Neural crest cell (in vitro differentiated cells): Measurements from ENCODE around the gene KDM4C. TPM values are rescaled to one million over a fixed set of nuclear protein-coding genes. Genes with fewer than 3 reads are reported as not detected.

Experiments
- DNase-seq: peaks from one replicate; pipeline ENCODE4 v3.0.0; 2021; ENCODE audit warnings: low read depth, mixed read lengths, low spot score
- H3K27ac Mint-ChIP-seq: one replicate; pipeline ENCODE4 v1.8.0; 2021; ENCODE audit warnings: mild to moderate bottlenecking, mixed read lengths; ENCODE audit not compliant: unreplicated experiment
- H3K27me3 Mint-ChIP-seq: 2 replicates; pipeline ENCODE4 v1.8.0; 2021; ENCODE audit warnings: low read depth, mild to moderate bottlenecking, mixed read lengths
- H3K36me3 Mint-ChIP-seq: 2 replicates; pipeline ENCODE4 v1.8.0; 2021; ENCODE audit warnings: low read depth, mild to moderate bottlenecking, mixed read lengths
- H3K4me1 Mint-ChIP-seq: 2 replicates; pipeline ENCODE4 v1.8.0; 2021; ENCODE audit warnings: mixed read lengths
- H3K4me3 Mint-ChIP-seq: one replicate; pipeline ENCODE4 v1.8.0; 2021; ENCODE audit warnings: mild to moderate bottlenecking, mixed read lengths
- H3K9me3 Mint-ChIP-seq: 2 replicates; pipeline ENCODE4 v1.8.0; 2021; ENCODE audit warnings: mixed read lengths
- CTCF ChIP-seq: fragments of 200-600 bp; sonication (generic); conservative IDR thresholded peaks from 2 replicates; pipeline ENCODE4 v1.5.0; 2021; ENCODE audit warnings: antibody characterized with exemption, mild to moderate bottlenecking
- total RNA-seq: library from RNA; stranded (reverse); gene quantifications from 2 replicates; pipeline ENCODE4 v1.2.1, GENCODE V29; 2021

KDM4C gene
- total RNA-seq, 1 donor from 2014 or later: 11.2 TPM

GRCh38 chr9:6986141-6986815 is 228.5 kb downstream of the KDM4C start:
- peaks cover 14% of the 10 kb centered on the region for H3K4me1 Mint-ChIP-seq
- DNase-seq: no peak
- H3K27me3 Mint-ChIP-seq: no peaks in the 10 kb centered on the region
- no peak for TF ChIP-seq CTCF
- no peak overlapping the region for H3K4me3 Mint-ChIP-seq
- H3K36me3 Mint-ChIP-seq: peaks cover 15% of the 10 kb centered on the region
- H3K9me3 Mint-ChIP-seq: no peaks in the 10 kb centered on the region
- H3K27ac Mint-ChIP-seq: no peak overlapping the region

- Mint-ChIP-seq H3K27me3 (no peaks in the 10 kb centered on the region), H3K9me3 (no peaks in the 10 kb centered on the region), H3K27ac (no peak overlapping the region), H3K4me1 (peaks cover 14% of the 10 kb centered on the region), H3K36me3 (peaks cover 15% of the 10 kb centered on the region), H3K4me3 (no peak overlapping the region)
- no peak for DNase-seq
- no peak for TF ChIP-seq CTCF
These were observed 229.6 kb downstream of the KDM4C start for GRCh38 chr9:6987381-6987780.

- TF ChIP-seq CTCF: no peak
- no peak for DNase-seq
- H3K27me3 Mint-ChIP-seq: no peaks in the 10 kb centered on the region
- H3K36me3 Mint-ChIP-seq: peaks cover 5% of the 10 kb centered on the region
- H3K9me3 Mint-ChIP-seq: no peaks in the 10 kb centered on the region
- H3K4me3 Mint-ChIP-seq: no peak overlapping the region
- H3K27ac Mint-ChIP-seq: no peak overlapping the region
- no peaks in the 10 kb centered on the region for H3K4me1 Mint-ChIP-seq
These were observed 233.6 kb downstream of the KDM4C start for GRCh38 chr9:6991418-6991817.

GRCh38 chr9:6996061-6996854 is 238.5 kb downstream of the KDM4C start:
- TF ChIP-seq CTCF: no peak
- Mint-ChIP-seq H3K9me3 (no peaks in the 10 kb centered on the region), H3K4me1 (no peaks in the 10 kb centered on the region), H3K27me3 (no peaks in the 10 kb centered on the region), H3K27ac (no peak overlapping the region), H3K36me3 (peaks cover 2% of the 10 kb centered on the region), H3K4me3 (no peak overlapping the region)
- DNase-seq: no peak

- no peak overlapping the region for H3K27ac Mint-ChIP-seq
- TF ChIP-seq CTCF: no peak
- peaks cover 2% of the 10 kb centered on the region for H3K36me3 Mint-ChIP-seq
- H3K27me3 Mint-ChIP-seq: no peaks in the 10 kb centered on the region
- no peaks in the 10 kb centered on the region for H3K4me1 Mint-ChIP-seq
- no peak overlapping the region for H3K4me3 Mint-ChIP-seq
- DNase-seq: no peak
- no peaks in the 10 kb centered on the region for H3K9me3 Mint-ChIP-seq
These were observed 239.6 kb downstream of the KDM4C start for GRCh38 chr9:6997330-6997729.
